GM12865 (cell line): ENCODE data around the gene TGOLN2.

Experiments
- DNase-seq: peaks from one replicate; pipeline ENCODE4 v3.0.0; 2010; ENCODE audit warnings: low read depth
- H3K4me3 ChIP-seq: 2 replicates; pipeline ENCODE4 v1.5.1; 2011; ENCODE audit warnings: mild to moderate bottlenecking, low read depth, low read length, control low read depth
- CTCF ChIP-seq: IDR thresholded peaks from 2 replicates; pipeline ENCODE4 v1.5.1; 2011; ENCODE audit warnings: low read length, control low read depth, low read depth, inconsistent platforms; ENCODE audit not compliant: insufficient read depth; ENCODE audit errors: missing control alignments

Gene TGOLN2

GRCh38 chr2:85303780-85304531, 23.8 kb downstream of the TGOLN2 start:
- H3K4me3 ChIP-seq, result no peak overlapping the region
- no peak for TF ChIP-seq CTCF
- no peak for DNase-seq

GRCh38 chr2:85302121-85302520, 25.7 kb downstream of the TGOLN2 start:
- DNase-seq, result no peak
- no peak for TF ChIP-seq CTCF
- no peak overlapping the region for H3K4me3 ChIP-seq

GRCh38 chr2:85291425-85292023, 36.3 kb downstream of the TGOLN2 start:
- H3K4me3 ChIP-seq, result no peak overlapping the region
- no peak for TF ChIP-seq CTCF
- no peak for DNase-seq

GRCh38 chr2:85288244-85288725, 39.5 kb downstream of the TGOLN2 start:
- no peak overlapping the region for H3K4me3 ChIP-seq
- no peak for DNase-seq
- TF ChIP-seq CTCF, result no peak

- no peak for TF ChIP-seq CTCF
- DNase-seq, result no peak
- no peak overlapping the region for H3K4me3 ChIP-seq
Observed at GRCh38 chr2:85287721-85288120, 40.1 kb downstream of the TGOLN2 start.

- no peak for DNase-seq
- H3K4me3 ChIP-seq, result no peak overlapping the region
- no peak for TF ChIP-seq CTCF
Observed at GRCh38 chr2:85286918-85287317, 40.9 kb downstream of the TGOLN2 start.
